Tibial artery (tissue), 4 donors: ENCODE results near the gene LDHAL6A.
"Not testable (repeated sequence)": the region's sequence is repeated elsewhere in the genome, so short reads cannot be mapped to it uniquely, and the experiment has no call there.

Experiments used
- DNase-seq, 2 donors: peaks; one replicate each; pipeline ENCODE4 v3.0.0-alpha.2; 2019
- H3K27ac ChIP-seq, 2 donors: fragments of 200-600 bp; sonication (generic) in 1 of 2; 1 replicate in 1 of 2; 2 replicates in 1 of 2; pipeline ENCODE4 v1.5.1; 2018 to 2019; ENCODE audit warnings: mild to moderate bottlenecking in 1 of 2
- H3K27me3 ChIP-seq, 2 donors: fragments of 200-600 bp; sonication (generic) in 1 of 2; one replicate each; pipeline versions ENCODE4 v1.5.1 to v1.6.0; 2016 to 2019
- H3K36me3 ChIP-seq, 3 donors: fragments of 200-600 bp; sonication (generic) in 2 of 3; one replicate each; pipeline ENCODE4 v1.5.1; 2016 to 2019; ENCODE audit warnings: mild to moderate bottlenecking in 2 of 3
- H3K4me1 ChIP-seq, 4 donors: fragments of 200-600 bp; sonication (generic) in 2 of 4; 1 replicate in 3 of 4; 2 replicates in 1 of 4; pipeline ENCODE4 v1.5.1; 2016 to 2019
- H3K4me3 ChIP-seq, 2 donors: fragments of 200-600 bp; sonication (generic) in 1 of 2; 1 replicate in 1 of 2; 2 replicates in 1 of 2; pipeline ENCODE4 v1.5.1; 2018 to 2019; ENCODE audit warnings: mild to moderate bottlenecking in 2 of 2
- H3K9me3 ChIP-seq, 3 donors: fragments of 200-600 bp; sonication (generic) in 1 of 3; one replicate each; pipeline ENCODE4 v1.5.1; 2016 to 2019
- intact Hi-C: fragments of 100-400 bp; cut with DNase I; formaldehyde crosslinking; loops from one replicate; pipeline ENCODE4 v1.15.0; 2023; ENCODE audit warnings: low total_unique reads
- TF ChIP-seq, protein P1 (sequence below), 2 experiments: fragments of 200-600 bp in 1 of 2; fragments of 450-650 bp in 1 of 2; IDR thresholded peaks; one replicate each; pipeline ENCODE4 v1.5.1; 2017 to 2019; ENCODE audit warnings: antibody characterized with exemption in 2 of 2, mild to moderate bottlenecking in 1 of 2, moderate library complexity in 1 of 2

LDHAL6A gene

DNA sequence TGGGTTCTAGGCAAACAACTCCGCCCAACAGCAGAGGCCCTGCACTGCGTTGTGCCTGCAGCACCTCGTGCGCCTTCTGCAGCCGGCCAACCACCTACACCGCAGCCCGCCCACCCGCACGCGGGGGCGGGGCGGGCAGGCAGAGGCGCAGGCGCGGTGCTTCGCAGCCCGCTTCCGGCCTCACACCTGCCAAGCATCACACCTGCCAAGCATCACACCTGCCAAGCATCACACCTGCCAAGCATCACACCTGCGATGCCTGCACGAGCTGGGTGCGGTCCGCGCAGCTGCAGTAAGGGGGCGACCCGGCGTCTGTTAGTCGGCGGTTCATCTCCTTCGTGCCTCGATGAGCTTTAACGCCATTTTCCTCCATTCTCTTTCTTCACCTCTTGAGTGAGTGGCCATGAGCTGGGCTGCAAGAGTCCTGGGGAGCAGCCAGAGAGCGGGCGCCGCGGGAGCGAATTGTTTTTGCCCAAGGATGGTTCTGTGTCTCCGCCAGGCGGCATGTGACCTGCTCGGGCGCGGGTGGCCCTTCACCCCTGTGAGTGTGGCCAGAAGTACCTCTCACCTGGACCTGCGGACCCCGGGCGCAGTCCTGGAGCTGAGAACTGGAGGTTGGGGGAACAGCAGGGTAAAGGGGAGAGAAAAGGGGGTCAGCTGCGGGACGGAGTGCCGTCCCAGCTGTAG lies at the start of gene LDHAL6A:
TSS of gene LDHAL6A (plus strand) at position 171 of the 687 bp plus-strand sequence. CDS start 825 bp downstream, outside the sequence.
- no peak within 1 kb of the TSS for H3K4me3 ChIP-seq
- H3K36me3 ChIP-seq = no peaks in the 10 kb centered on the region
- no peaks in the 10 kb centered on the region for H3K4me1 ChIP-seq
- H3K9me3 ChIP-seq = no peaks in the 10 kb centered on the region
- H3K27me3 ChIP-seq = peaks cover 0 to 9% of the 10 kb centered on the region in 2 donors
- DNase-seq = no peak
- TF ChIP-seq, protein P1, sequence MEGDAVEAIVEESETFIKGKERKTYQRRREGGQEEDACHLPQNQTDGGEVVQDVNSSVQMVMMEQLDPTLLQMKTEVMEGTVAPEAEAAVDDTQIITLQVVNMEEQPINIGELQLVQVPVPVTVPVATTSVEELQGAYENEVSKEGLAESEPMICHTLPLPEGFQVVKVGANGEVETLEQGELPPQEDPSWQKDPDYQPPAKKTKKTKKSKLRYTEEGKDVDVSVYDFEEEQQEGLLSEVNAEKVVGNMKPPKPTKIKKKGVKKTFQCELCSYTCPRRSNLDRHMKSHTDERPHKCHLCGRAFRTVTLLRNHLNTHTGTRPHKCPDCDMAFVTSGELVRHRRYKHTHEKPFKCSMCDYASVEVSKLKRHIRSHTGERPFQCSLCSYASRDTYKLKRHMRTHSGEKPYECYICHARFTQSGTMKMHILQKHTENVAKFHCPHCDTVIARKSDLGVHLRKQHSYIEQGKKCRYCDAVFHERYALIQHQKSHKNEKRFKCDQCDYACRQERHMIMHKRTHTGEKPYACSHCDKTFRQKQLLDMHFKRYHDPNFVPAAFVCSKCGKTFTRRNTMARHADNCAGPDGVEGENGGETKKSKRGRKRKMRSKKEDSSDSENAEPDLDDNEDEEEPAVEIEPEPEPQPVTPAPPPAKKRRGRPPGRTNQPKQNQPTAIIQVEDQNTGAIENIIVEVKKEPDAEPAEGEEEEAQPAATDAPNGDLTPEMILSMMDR (IDR thresholded peaks at IDR 0.05) = no peak
- H3K27ac ChIP-seq = no peak within 1 kb of the TSS
- intact Hi-C loops = loop anchor here (10.0 kb wide), 1 partner anchor 1829 kb away; no protein-coding TSS in a partner anchor

DNA sequence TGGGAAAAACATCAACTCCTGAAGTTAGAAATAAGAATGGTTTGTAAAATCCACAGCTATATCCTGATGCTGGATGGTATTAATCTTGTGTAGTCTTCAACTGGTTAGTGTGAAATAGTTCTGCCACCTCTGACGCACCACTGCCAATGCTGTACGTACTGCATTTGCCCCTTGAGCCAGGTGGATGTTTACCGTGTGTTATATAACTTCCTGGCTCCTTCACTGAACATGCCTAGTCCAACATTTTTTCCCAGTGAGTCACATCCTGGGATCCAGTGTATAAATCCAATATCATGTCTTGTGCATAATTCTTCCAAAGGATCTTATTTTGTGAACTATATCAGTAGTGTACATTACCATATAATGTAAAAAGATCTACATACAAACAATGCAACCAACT lies 48.3 kb upstream of the LDHAL6A start:
- H3K27me3 ChIP-seq, intact Hi-C loops, H3K9me3 ChIP-seq, H3K4me3 ChIP-seq, H3K27ac ChIP-seq, DNase-seq, H3K4me1 ChIP-seq: not testable (repeated sequence)
- H3K36me3 ChIP-seq = peaks cover 60 to 67% (median 66%) of the 10 kb centered on the region in 3 donors

DNA sequence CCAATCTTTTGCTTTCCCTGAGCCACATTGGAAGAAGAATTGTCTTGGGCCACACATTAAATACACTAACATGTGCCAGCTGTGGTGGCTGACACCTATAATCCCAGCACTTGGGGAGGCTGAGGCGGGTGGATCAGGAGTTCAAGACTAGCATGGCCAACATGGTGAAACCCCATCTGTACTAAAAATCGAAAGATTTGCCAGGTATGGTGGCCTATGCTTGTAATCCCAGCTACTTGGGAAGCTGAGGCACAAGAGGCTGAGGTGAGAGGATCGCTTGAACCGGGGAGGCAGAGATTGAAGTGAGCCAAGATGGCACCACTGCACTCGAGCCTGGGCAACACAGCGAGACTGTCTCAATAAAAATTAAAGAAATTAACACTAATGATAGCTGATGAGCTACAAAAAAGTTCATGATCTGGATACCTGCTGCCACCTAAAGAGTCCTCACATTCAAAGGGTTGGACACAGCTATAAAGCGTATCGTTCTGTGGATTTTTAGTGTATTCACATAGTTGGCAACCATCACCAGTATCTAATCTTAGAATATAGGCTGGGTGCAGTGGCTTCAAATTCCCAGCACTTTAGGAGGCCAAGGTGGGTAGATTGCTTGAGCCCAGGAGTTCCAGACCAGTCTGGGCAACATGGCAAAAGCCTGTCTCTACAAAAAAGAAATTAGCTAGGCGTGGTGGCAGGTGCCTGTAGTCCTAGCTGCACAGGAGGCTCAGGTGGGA lies 46.9 kb upstream of the LDHAL6A start:
- no peak for DNase-seq
- TF ChIP-seq, protein P1 (IDR thresholded peaks at IDR 0.05) = no peak
- intact Hi-C loops = no loop called here
- Histone ChIP-seq H3K4me3 (no peak overlapping the region), H3K9me3 (no peaks in the 10 kb centered on the region), H3K27me3 (no peaks in the 10 kb centered on the region), H3K4me1 (peaks cover 0 to 8% (median 0%) of the 10 kb centered on the region in 4 donors), H3K27ac (no peak overlapping the region), H3K36me3 (peaks cover 47 to 54% (median 53%) of the 10 kb centered on the region in 3 donors)

DNA sequence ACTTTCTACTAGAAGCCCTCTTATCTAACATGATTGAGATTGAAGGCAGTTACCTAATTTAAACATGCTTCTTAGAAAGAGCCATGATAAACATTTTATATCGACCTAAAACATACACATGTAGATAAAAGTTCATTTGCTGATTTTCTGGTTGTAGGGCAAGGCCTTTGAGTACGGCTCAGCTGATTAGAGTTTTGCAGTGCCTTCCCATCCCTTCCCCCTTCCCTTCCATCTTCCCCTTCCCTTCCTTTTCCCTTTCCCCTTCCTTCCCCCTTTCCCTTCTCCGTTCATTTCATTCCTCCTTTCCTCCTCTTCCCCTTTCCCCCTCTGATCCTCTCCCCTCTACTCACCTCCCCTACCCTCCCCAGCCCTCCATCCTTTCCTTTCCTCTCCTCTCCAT lies 39.2 kb upstream of the LDHAL6A start:
- H3K27me3 ChIP-seq = no peaks in the 10 kb centered on the region
- no peak overlapping the region for H3K27ac ChIP-seq
- H3K9me3 ChIP-seq = no peaks in the 10 kb centered on the region
- TF ChIP-seq, protein P1 (IDR thresholded peaks at IDR 0.05) = no peak
- intact Hi-C loops = no loop called here
- H3K36me3 ChIP-seq = no peaks in the 10 kb centered on the region
- H3K4me1 ChIP-seq = peaks cover 0 to 8% (median 0%) of the 10 kb centered on the region in 4 donors
- DNase-seq = no peak
- H3K4me3 ChIP-seq = no peak overlapping the region

DNA sequence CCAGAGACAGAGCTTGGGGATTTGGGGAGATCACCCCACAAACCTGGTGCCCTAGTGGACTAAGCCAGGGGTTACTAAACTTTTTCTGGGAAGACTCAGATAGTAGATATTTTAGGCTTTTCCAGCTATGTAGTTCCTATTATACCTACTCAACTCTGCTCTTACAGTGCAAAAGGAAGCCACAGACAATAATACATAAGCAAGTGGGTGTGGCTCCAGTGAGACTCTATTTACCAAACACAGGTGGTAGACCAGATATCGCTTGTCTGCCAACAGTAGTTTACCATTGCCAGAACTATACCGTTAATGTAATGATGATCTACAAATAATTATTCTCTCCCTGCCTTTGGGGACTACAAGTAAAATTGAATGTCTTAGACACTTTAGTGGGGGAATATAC lies 36.6 kb upstream of the LDHAL6A start:
- H3K27ac ChIP-seq = no peak overlapping the region
- no peak overlapping the region for H3K4me3 ChIP-seq
- intact Hi-C loops = no loop called here
- H3K4me1 ChIP-seq = no peaks in the 10 kb centered on the region
- H3K9me3 ChIP-seq = no peaks in the 10 kb centered on the region
- no peaks in the 10 kb centered on the region for H3K36me3 ChIP-seq
- no peaks in the 10 kb centered on the region for H3K27me3 ChIP-seq
- DNase-seq = no peak
- TF ChIP-seq, protein P1 (IDR thresholded peaks at IDR 0.05) = no peak

DNA sequence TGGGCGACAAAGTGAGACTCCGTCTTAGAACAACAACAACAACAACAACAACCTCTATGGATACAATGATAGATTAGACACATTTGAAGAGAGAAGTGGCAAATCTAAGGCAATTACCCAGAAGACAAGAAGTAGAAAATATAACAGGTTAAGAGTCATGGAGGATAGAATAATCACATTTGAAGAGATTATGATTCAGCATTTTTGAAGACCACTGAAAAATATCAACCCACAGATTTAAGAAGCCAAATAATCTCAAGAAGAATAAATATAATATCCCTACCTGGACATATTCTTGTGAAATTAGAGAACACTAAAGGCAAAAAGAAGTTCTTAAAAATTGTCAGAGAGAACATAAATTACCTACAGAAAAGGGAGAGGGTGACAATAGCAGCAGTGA lies 35.6 kb upstream of the LDHAL6A start:
- TF ChIP-seq, protein P1 (IDR thresholded peaks at IDR 0.05) = no peak
- Histone ChIP-seq H3K4me3 (no peak overlapping the region), H3K9me3 (no peaks in the 10 kb centered on the region), H3K27ac (no peak overlapping the region), H3K4me1 (no peaks in the 10 kb centered on the region), H3K36me3 (no peaks in the 10 kb centered on the region), H3K27me3 (no peaks in the 10 kb centered on the region)
- intact Hi-C loops = no loop called here
- DNase-seq = no peak
